Stimulated activated CD4-positive, alpha-beta T cell treated with anti-CD3 and anti-CD28 coated beads, Interleukin-15, amount 100 ng/mL, for 48 hours (primary cell): ENCODE measurements around the gene ZNF653.
"Not testable (repeated sequence)": the region's sequence is repeated elsewhere in the genome, so short reads cannot be mapped to it uniquely, and the experiment has no call there.

Experiments
- DNase-seq, 2 donors: peaks; one replicate each; pipeline ENCODE4 v3.0.0-alpha.2; 2020; ENCODE audit warnings: low read depth in 2 of 2

Gene ZNF653

GRCh38 chr19:11481534-11482383 is 23.9 kb downstream of the ZNF653 start:
- peak; percentile 81 to 82 for DNase-seq

DNA sequence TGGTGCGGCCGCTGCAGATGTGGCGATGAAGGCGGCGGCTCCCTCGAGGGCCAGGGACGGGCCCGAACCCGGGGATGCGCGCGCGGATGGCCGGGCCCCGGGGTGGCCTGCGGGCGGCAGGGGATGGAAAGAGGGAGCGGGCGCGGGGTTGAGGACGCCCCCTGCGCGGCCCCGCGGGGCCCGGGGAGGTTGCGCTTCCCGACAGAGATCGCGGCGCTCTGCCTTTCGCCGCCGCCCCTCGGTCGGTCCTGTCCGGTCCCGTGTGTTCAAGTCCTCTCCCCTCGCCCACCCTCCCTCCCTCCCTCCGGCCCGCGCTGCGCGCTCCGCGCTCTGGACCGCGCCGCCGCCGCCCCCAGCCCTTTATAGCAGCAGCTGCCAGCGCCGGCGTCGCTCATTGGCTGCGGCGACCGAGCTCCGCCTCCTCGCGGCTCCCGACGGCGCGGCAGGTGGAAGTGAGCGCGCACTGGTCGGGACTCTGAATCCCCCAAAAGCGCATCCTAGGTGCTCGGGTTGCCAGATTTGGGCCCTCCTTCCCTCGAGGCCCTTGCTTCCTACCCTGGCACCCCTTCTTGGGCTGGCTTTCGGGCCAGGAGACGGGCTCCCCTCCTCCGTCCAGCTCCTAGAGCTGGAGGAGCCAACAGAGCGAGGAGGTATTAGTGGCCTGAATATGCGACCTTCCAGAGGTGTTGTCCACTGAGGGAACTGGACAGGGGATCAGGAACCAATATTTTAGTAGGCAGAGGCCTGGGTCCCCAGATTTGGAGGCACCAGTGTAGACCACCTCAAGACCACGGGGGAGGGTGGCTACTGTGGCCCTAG is 24.7 kb downstream of the ZNF653 start, which contains the start of gene ELAVL3:
TSS of gene ELAVL3 (minus strand) at position 332 of the 819 bp plus-strand sequence. CDS start 438 bp downstream, outside the sequence.
- no peak for DNase-seq

GRCh38 chr19:11479898-11480714 is 25.5 kb downstream of the ZNF653 start:
- DNase-seq = no peak

DNA sequence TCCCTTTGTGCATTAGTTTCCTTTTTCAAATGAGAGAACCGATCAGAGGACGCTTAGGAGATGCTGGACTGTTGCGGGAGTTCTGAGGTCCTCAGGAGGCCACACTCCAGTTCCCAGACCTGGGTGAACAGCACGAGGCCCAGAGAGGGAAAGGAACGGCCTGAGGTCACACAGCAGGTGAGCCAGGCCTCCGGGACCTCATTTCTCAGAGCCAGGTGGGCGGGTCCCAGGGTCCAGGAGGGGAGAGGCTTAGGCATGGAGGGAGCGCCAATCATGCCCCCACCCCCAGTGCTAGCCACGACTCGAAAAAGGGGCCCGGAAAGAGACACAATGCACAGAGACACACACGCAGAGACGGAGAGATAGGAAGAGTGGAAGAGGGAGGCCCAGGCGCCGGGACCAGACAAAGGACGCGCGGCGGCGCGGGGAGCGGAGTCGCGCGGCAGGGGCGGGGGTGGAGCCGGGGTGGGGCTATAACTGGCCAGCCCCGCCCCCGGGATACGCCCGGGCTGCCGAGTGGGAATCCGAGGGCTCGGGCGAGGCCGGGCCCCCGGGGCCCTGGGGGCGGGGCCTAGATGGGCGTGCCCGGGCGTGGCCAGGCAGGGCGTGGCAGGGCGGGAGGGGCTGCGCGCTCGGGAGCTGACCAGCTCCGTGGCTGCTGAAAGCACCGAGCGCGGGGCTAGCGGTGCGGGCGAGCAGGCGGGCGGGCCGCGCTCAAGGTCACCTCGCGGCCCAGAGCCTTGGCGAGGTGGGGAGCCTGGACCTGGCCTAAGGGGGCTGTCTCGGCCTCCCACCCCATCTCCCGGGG is 26.3 kb downstream of the ZNF653 start:
- peak in 1 of 2 donors; percentile 39 for DNase-seq

DNA sequence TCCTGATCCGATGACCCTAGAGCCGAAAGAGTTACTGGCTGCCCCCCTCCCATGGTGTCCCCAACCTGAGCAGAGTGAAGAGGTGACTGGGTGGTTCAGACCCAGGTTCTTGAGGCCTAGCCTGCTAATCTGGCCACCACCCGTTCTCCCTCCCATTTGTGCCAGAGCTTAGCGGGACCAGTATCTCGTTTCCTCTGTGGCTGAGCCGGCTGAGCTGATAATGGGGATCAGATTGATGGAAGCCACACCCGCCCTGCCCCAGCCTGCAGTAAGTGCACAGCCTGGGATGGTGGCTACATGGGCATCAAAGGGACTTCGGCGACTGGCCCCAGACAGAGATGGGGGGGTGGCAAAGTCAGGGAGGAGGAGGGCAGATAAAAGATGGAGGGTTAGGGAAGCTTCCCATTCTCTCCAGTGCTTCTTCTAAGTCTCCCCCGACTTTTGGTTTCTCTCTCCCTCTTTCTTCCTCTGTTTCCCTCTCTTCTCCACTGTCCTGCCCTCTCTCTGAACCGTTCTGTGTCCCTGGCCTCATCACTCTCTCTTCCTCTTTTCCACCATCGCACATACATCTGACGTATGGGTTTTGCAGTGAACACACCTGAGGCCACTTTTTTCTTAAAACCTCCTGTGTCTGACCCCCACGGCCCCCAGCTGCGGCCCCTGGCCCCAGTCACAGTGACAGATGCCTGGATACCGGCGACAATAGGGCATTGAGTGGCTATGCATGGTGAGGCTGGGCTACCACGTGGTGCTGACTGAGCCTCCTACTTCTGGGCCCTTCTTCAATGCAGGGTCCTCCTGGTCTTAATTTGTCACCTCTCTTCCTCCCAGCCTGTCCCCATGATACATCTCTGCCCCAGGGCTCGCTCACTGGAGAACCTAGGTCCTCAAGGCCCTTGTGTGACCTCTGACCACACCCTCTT is 27.2 kb downstream of the ZNF653 start:
- no peak for DNase-seq

DNA sequence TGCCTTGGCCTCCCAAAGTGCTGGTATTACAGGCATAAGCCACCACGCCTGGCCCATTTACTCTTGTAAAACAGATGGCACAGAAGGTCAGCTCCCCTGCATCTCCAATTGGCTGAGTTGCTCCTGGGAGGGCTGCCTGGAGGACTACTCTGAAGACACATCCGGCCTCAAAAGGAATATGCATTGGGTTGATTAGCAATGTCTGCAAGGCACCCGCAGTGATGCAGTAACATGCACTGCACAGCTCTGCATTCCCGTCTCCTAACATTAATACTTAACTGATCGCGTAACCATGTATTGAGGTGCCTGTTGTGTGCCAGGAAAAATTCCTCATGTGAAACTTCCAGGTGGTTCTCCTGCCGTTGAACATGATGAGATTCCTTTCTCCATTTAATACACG is 29.8 kb downstream of the ZNF653 start:
- no peak for DNase-seq

- DNase-seq = not testable (repeated sequence)
Measured at GRCh38 chr19:11475343-11475742, 30.3 kb downstream of the ZNF653 start.

GRCh38 chr19:11473725-11474124 is 31.9 kb downstream of the ZNF653 start:
- DNase-seq = no peak

- DNase-seq = not testable (repeated sequence)
Measured at GRCh38 chr19:11468266-11468845, 37.3 kb downstream of the ZNF653 start.

DNA sequence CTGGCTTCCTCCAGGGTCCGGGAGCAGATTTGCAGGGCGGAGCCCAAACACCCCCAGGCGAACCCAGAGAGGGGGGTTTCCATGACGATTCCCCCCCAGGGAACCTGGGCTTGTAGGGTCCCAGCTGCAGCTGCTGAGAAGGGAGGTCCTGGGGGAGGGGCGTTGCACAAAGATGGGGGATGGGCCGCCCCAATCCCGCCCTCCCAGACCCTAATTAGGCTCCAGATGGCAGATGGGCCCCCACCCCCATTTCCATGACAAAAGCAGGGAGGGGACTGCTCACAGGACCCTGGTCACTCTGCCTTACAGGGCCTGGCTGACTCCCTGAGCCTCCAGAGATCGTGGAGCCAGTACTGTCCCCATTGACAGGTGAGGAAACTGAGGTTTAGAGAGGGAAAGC is 40.0 kb downstream of the ZNF653 start:
- DNase-seq = no peak

- DNase-seq = no peak
Measured at GRCh38 chr19:11464333-11465265, 41.0 kb downstream of the ZNF653 start.

DNA sequence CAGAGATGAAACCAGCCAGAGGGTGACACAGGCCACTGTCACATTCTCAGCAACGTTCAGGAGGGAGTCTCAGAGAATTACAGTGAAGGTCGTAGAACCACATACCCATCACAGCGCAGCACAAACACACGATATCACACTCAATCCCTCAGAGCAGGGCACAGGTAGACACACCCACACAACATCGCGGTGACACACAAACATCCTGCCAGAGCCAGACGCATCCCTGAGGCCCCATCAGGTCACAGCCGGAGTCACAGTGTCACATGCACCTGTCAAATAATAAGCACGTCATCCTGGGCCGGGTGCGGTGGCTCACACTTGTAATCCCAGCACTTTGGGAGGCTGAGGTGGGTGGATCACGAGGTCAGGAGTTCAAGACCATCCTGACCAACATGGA is 42.2 kb downstream of the ZNF653 start:
- DNase-seq = no peak

DNA sequence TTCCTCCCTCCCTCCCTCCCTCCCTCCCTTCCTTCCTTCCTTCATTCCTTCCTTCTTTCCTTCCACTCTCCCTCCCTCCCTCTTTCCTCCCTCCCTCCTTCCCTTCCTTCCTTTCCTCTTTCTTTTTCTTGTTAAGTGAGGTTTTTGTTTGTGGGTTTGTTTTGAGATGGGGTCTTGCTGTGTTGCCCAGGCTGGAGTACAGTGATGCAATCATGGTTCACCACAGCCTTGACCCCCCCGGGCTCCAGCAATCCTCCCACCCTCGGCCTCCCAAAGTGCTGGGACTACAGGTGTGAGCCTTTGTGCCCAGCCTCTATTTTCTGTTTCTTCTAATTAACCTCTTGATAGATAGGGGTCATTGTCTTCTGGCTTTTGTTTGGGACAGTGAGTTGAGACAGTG is 44.2 kb downstream of the ZNF653 start:
- no peak for DNase-seq

GRCh38 chr19:11460207-11460606 is 45.4 kb downstream of the ZNF653 start:
- no peak for DNase-seq

GRCh38 chr19:11458912-11459311 is 46.7 kb downstream of the ZNF653 start:
- DNase-seq = not testable (repeated sequence)

GRCh38 chr19:11458236-11458900 is 47.3 kb downstream of the ZNF653 start:
- no peak for DNase-seq

DNA sequence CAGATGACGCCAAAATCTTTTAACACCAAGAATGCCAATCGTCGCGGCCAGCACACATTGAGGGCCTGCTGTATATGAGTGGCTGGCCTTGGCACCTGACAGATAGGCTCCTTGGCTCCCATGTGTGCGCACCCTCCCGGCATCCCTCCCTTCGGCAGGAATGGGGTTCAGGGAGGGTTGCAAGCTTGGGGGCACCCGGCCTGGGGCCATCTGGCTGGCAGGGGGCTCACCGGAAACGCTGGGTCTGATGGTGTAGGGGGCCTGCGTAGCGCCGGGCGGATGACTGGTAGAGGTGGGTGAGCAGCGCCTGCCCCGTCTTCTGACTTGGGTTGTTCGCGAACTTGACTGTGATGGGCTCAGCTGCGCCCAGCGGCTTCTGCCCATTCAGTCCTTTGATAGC is 47.8 kb downstream of the ZNF653 start:
- DNase-seq = no peak

DNA sequence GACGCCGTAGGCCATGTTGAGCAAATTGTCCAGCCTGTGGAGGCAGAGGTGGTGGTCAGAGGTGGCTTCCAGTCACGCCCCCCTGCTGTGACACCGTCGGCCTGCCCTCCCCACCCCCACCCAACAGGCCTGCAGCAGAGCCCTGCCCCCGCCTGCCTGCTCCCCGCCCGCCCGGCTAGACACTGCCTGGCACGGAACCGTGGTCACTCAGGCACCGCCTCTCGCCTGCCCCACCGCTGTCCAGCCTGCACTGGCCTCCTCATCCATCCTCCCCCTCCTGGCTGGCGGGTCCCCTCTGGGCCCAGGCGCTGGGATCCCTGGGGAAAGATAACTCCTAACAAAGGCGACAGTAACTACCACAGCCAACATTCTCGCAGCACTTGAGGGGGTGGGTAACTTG is 48.5 kb downstream of the ZNF653 start:
- DNase-seq = no peak
